ENCODE data around the gene SPATA6. TPM values are rescaled to one million over a fixed set of nuclear protein-coding genes. Genes with fewer than 3 reads are reported as not detected.
"Not testable (repeated sequence)": the region's sequence is repeated elsewhere in the genome, so short reads cannot be mapped to it uniquely, and the experiment has no call there.

The SPATA6 gene
- polyA plus RNA-seq, 1 donor from 2014 or later, result 3.2 TPM

DNA sequence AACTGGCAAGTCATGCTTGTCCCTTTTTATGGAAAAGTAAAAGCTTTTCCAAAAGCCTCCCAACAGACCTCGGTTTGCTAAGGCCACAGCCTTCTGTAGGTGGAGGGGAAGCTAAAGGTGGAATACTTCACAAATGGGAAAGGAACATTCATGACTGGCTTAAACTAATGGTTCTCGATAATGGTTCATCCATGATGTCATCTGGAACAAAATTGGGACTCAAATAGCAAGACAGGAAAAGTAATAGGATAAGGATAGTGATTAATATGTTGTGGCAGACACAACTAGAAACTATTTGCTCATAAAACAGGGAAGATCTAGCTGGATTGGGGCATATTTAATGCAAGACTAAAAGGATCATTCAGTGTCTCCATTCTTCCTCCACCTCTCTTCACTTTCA is 16.7 kb upstream of the SPATA6 start:
- no peak overlapping the region for H3K4me3 ChIP-seq (ENCODE audit: low read length)
- H3K9me3 ChIP-seq (ENCODE audit: low read length), result no peaks in the 10 kb centered on the region
- no peak overlapping the region for H2AFZ ChIP-seq (ENCODE audit: low read depth, low read length)
- TF ChIP-seq REST (IDR thresholded peaks at IDR 0.05; ENCODE audit: borderline replicate concordance) (no peak), MXI1 (conservative IDR thresholded peaks at IDR 0.05; ENCODE audit: poor library complexity, severe bottlenecking) (no peak), SMC3 (conservative IDR thresholded peaks at IDR 0.05; ENCODE audit: poor library complexity) (no peak), RAD21 (conservative IDR thresholded peaks at IDR 0.05) (no peak), TAF1 (IDR thresholded peaks at IDR 0.05; ENCODE audit: low read depth) (no peak), EZH2 (IDR thresholded peaks at IDR 0.05; ENCODE audit: borderline replicate concordance, insufficient read depth, low read length, poor library complexity, severe bottlenecking) (no peak), CTCF (IDR thresholded peaks at IDR 0.05; ENCODE audit: poor library complexity, severe bottlenecking) (no peak), EP300 (conservative IDR thresholded peaks at IDR 0.05; ENCODE audit: poor library complexity, severe bottlenecking) (no peak), POLR2AphosphoS5 (IDR thresholded peaks at IDR 0.05) (no peak)
- H3K4me2 ChIP-seq (ENCODE audit: low read length), result no peak overlapping the region
- H3K27me3 ChIP-seq (ENCODE audit: insufficient read depth, low read depth, low read length), result no peaks in the 10 kb centered on the region
- H3K9me2 ChIP-seq (ENCODE audit: insufficient read depth, low read length), result no peaks in the 10 kb centered on the region
- no peaks in the 10 kb centered on the region for H3K36me3 ChIP-seq (ENCODE audit: insufficient read depth, low read length)
- H3K27ac ChIP-seq (ENCODE audit: low read length), result no peak overlapping the region
- H4K20me1 ChIP-seq (ENCODE audit: insufficient read depth), result no peaks in the 10 kb centered on the region
- no peaks in the 10 kb centered on the region for H3K79me2 ChIP-seq (replicated peaks; ENCODE audit: insufficient read depth, low read length)
- H3F3A ChIP-seq (ENCODE audit: insufficient read depth, low read length, poor library complexity, severe bottlenecking), result no peaks in the 10 kb centered on the region
- H3K9ac ChIP-seq (ENCODE audit: low read length), result no peak overlapping the region

GRCh38 chr1:48480504-48480903 is 8.5 kb upstream of the SPATA6 start:
- no peak overlapping the region for H3K9ac ChIP-seq (ENCODE audit: low read length)
- no peaks in the 10 kb centered on the region for H3K79me2 ChIP-seq (replicated peaks; ENCODE audit: insufficient read depth, low read length)
- H3K36me3 ChIP-seq (ENCODE audit: insufficient read depth, low read length), result no peaks in the 10 kb centered on the region
- no peaks in the 10 kb centered on the region for H4K20me1 ChIP-seq (ENCODE audit: insufficient read depth)
- no peaks in the 10 kb centered on the region for H3K9me3 ChIP-seq (ENCODE audit: low read length)
- H3K27me3 ChIP-seq (ENCODE audit: insufficient read depth, low read depth, low read length), result no peaks in the 10 kb centered on the region
- H2AFZ ChIP-seq (ENCODE audit: low read depth, low read length), result no peak overlapping the region
- H3K9me2 ChIP-seq (ENCODE audit: insufficient read depth, low read length), result no peaks in the 10 kb centered on the region
- no peaks in the 10 kb centered on the region for H3F3A ChIP-seq (ENCODE audit: insufficient read depth, low read length, poor library complexity, severe bottlenecking)
- no peak overlapping the region for H3K4me2 ChIP-seq (ENCODE audit: low read length)
- no peak overlapping the region for H3K27ac ChIP-seq (ENCODE audit: low read length)
- TF ChIP-seq SMC3 (conservative IDR thresholded peaks at IDR 0.05; ENCODE audit: poor library complexity) (no peak), RAD21 (conservative IDR thresholded peaks at IDR 0.05) (no peak), CTCF (IDR thresholded peaks at IDR 0.05; ENCODE audit: poor library complexity, severe bottlenecking) (no peak), REST (IDR thresholded peaks at IDR 0.05; ENCODE audit: borderline replicate concordance) (no peak), EP300 (conservative IDR thresholded peaks at IDR 0.05; ENCODE audit: poor library complexity, severe bottlenecking) (no peak), TAF1 (IDR thresholded peaks at IDR 0.05; ENCODE audit: low read depth) (no peak), EZH2 (IDR thresholded peaks at IDR 0.05; ENCODE audit: borderline replicate concordance, insufficient read depth, low read length, poor library complexity, severe bottlenecking) (no peak), MXI1 (conservative IDR thresholded peaks at IDR 0.05; ENCODE audit: poor library complexity, severe bottlenecking) (no peak), POLR2AphosphoS5 (IDR thresholded peaks at IDR 0.05) (no peak)
- no peak overlapping the region for H3K4me3 ChIP-seq (ENCODE audit: low read length)

- H3K27ac ChIP-seq (ENCODE audit: low read length); H4K20me1 ChIP-seq (ENCODE audit: insufficient read depth); H3K36me3 ChIP-seq (ENCODE audit: insufficient read depth, low read length): not testable (repeated sequence)
Observed at GRCh38 chr1:48480023-48480422, 8.0 kb upstream of the SPATA6 start.

More at GRCh38 chr1:48480023-48480422, 8.0 kb upstream of the SPATA6 start:
- H3K9ac ChIP-seq (ENCODE audit: low read length); H3K9me2 ChIP-seq (ENCODE audit: insufficient read depth, low read length); H3K4me3 ChIP-seq (ENCODE audit: low read length); H3F3A ChIP-seq (ENCODE audit: insufficient read depth, low read length, poor library complexity, severe bottlenecking); H3K9me3 ChIP-seq (ENCODE audit: low read length); H2AFZ ChIP-seq (ENCODE audit: low read depth, low read length); H3K27me3 ChIP-seq (ENCODE audit: insufficient read depth, low read depth, low read length); H3K79me2 ChIP-seq (replicated peaks; ENCODE audit: insufficient read depth, low read length); H3K4me2 ChIP-seq (ENCODE audit: low read length): not testable (repeated sequence)

Data from neural cell (in vitro differentiated cells).